ENCODE data around the gene SHOC2.

DNA sequence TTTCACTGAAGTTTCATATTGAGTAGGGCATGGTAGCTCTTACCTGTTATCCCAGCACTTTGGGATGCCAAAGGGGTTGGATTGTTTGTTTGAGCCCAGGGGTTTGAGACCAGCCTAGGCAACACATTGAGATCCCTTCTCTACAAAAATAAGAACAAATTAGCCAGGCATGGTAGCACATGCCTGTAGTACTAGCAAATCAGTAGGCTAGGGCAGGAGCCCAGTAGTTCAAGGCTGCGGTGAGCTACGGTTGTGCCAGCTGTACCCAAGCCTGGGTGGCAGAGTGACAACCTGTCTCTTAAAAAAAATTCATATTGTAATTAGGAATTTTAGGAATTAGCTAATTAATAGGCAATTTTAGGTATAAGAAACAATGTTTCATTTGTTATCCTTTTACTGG is 18.4 kb upstream of the SHOC2 start:
- TF ChIP-seq, protein P1, sequence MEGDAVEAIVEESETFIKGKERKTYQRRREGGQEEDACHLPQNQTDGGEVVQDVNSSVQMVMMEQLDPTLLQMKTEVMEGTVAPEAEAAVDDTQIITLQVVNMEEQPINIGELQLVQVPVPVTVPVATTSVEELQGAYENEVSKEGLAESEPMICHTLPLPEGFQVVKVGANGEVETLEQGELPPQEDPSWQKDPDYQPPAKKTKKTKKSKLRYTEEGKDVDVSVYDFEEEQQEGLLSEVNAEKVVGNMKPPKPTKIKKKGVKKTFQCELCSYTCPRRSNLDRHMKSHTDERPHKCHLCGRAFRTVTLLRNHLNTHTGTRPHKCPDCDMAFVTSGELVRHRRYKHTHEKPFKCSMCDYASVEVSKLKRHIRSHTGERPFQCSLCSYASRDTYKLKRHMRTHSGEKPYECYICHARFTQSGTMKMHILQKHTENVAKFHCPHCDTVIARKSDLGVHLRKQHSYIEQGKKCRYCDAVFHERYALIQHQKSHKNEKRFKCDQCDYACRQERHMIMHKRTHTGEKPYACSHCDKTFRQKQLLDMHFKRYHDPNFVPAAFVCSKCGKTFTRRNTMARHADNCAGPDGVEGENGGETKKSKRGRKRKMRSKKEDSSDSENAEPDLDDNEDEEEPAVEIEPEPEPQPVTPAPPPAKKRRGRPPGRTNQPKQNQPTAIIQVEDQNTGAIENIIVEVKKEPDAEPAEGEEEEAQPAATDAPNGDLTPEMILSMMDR (optimal IDR thresholded peaks at IDR 0.05 in 1 of 3, IDR thresholded peaks at IDR 0.05 in 1 of 3, conservative IDR thresholded peaks at IDR 0.05 in 1 of 3; ENCODE audit: extremely low read depth in 1 of 3, insufficient read depth in 2 of 3, low read length in 3 of 3), result no peak
- no peak for TF ChIP-seq EZH2 (IDR thresholded peaks at IDR 0.05; ENCODE audit: low read length)
